Peyer's patch (tissue), 4 donors: ENCODE results near the gene CHIC2. TPM values are rescaled to one million over a fixed set of nuclear protein-coding genes. Genes with fewer than 3 reads are reported as not detected.

Experiments
- DNase-seq, 3 donors: peaks; one replicate each; pipeline ENCODE4 v3.0.0-alpha.2; 2017 to 2019
- H3K27ac ChIP-seq, 4 donors: fragments of 200-600 bp; sonication (generic); one replicate each; pipeline ENCODE4 v1.5.1; 2016 to 2019
- H3K27me3 ChIP-seq, 2 donors: fragments of 200-600 bp; sonication (generic); one replicate each; pipeline ENCODE4 v1.5.1; 2019
- H3K36me3 ChIP-seq, 3 donors: fragments of 200-600 bp; sonication (generic); one replicate each; pipeline ENCODE4 v1.5.1; 2016 to 2019
- H3K4me1 ChIP-seq, 4 donors: fragments of 200-600 bp; sonication (generic); one replicate each; pipeline ENCODE4 v1.5.1; 2016 to 2019
- H3K4me3 ChIP-seq, 4 donors: fragments of 200-600 bp; sonication (generic); 1 replicate in 3 of 4; 2 replicates in 1 of 4; pipeline ENCODE4 v1.5.1; 2016 to 2019; ENCODE audit warnings: mild to moderate bottlenecking in 1 of 4
- H3K9me3 ChIP-seq, 4 donors: fragments of 200-600 bp; sonication (generic); one replicate each; pipeline ENCODE4 v1.5.1; 2016 to 2019; ENCODE audit warnings: mild to moderate bottlenecking in 1 of 4
- CTCF ChIP-seq, 6 experiments: fragments of 450-650 bp in 4 of 6; fragments of 200-600 bp in 2 of 6; sonication (generic) in 1 of 6; IDR thresholded peaks; one replicate each; pipeline ENCODE4 v1.5.1; 2017 to 2019; ENCODE audit warnings: antibody characterized with exemption in 6 of 6, mild to moderate bottlenecking in 3 of 6, moderate library complexity in 1 of 6
- POLR2A ChIP-seq, 2 donors: fragments of 450-650 bp; IDR thresholded peaks; one replicate each; pipeline ENCODE4 v1.5.1; 2017; ENCODE audit warnings: antibody characterized with exemption in 2 of 2, mild to moderate bottlenecking in 2 of 2, moderate library complexity in 2 of 2
- total RNA-seq, 4 donors: library from RNA; depleted of rRNA; stranded (reverse); fragments of >200 nt; gene quantifications; one replicate each; pipeline ENCODE4 v1.1.0, GENCODE V29; 2016

CHIC2 gene
- total RNA-seq, 4 donors from 2014 or later, result 34.7 to 59.4 (median 47.6) TPM

DNA sequence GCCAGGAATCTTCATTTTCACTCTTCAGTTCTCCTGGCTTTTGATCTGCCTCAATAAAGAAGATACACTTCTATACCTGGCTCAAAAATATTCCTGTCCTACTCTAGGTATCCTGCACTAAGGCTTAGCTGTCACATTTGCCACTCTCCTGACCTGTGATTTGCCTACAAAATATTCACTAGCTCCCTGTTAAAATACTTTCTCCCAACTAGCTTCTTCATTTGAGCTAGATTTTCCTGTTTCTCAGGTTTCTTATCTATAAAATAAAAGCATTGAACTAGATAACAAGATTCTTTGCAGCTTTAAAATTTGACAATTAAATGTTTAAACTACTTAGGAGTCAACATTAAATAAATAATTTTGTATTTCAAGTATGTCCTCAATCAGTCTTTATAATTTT, 53.2 kb downstream of the CHIC2 start:
- no peak for DNase-seq
- Histone ChIP-seq H3K36me3 (no peaks in the 10 kb centered on the region), H3K4me1 (no peaks in the 10 kb centered on the region), H3K27ac (no peak overlapping the region), H3K27me3 (no peaks in the 10 kb centered on the region), H3K9me3 (no peaks in the 10 kb centered on the region), H3K4me3 (no peak overlapping the region)
- TF ChIP-seq CTCF (IDR thresholded peaks at IDR 0.05) (no peak), POLR2A (IDR thresholded peaks at IDR 0.05) (no peak)

GRCh38 chr4:54006755-54007154, 57.6 kb downstream of the CHIC2 start:
- TF ChIP-seq CTCF (IDR thresholded peaks at IDR 0.05) (no peak), POLR2A (IDR thresholded peaks at IDR 0.05) (no peak)
- Histone ChIP-seq H3K36me3 (no peaks in the 10 kb centered on the region), H3K9me3 (no peaks in the 10 kb centered on the region), H3K4me1 (no peaks in the 10 kb centered on the region), H3K27me3 (no peaks in the 10 kb centered on the region), H3K27ac (no peak overlapping the region), H3K4me3 (no peak overlapping the region)
- no peak for DNase-seq

DNA sequence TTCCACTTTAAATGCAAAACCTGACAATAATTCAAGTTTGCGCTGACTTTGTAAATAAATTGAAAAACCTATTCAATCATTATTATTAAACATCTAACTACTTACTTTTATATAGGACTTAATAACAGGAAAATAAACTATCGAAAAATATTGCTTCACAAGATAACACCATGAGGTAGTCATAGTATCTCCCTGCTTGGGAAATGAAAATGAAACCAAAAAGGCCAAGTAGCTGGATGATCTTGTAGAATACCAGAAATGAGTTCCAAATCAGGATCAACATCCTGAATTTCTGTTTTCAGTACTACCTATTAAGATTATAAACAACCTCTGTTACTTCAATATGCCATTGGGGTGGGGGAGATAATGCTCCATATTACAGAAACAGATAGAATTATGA, 58.9 kb downstream of the CHIC2 start:
- H3K36me3 ChIP-seq, result no peaks in the 10 kb centered on the region
- no peak overlapping the region for H3K27ac ChIP-seq
- no peaks in the 10 kb centered on the region for H3K9me3 ChIP-seq
- no peaks in the 10 kb centered on the region for H3K4me1 ChIP-seq
- no peak overlapping the region for H3K4me3 ChIP-seq
- no peak for DNase-seq
- TF ChIP-seq CTCF (IDR thresholded peaks at IDR 0.05), result no peak
- no peak for TF ChIP-seq POLR2A (IDR thresholded peaks at IDR 0.05)
- no peaks in the 10 kb centered on the region for H3K27me3 ChIP-seq

GRCh38 chr4:54004463-54004862, 59.9 kb downstream of the CHIC2 start:
- no peak overlapping the region for H3K27ac ChIP-seq
- no peak overlapping the region for H3K4me3 ChIP-seq
- H3K9me3 ChIP-seq, result no peaks in the 10 kb centered on the region
- H3K27me3 ChIP-seq, result no peaks in the 10 kb centered on the region
- TF ChIP-seq POLR2A (IDR thresholded peaks at IDR 0.05) (no peak), CTCF (IDR thresholded peaks at IDR 0.05) (no peak)
- H3K4me1 ChIP-seq, result no peaks in the 10 kb centered on the region
- no peaks in the 10 kb centered on the region for H3K36me3 ChIP-seq
- no peak for DNase-seq

- Histone ChIP-seq H3K4me3 (no peak overlapping the region), H3K27me3 (no peaks in the 10 kb centered on the region), H3K27ac (no peak overlapping the region), H3K36me3 (no peaks in the 10 kb centered on the region), H3K9me3 (no peaks in the 10 kb centered on the region), H3K4me1 (no peaks in the 10 kb centered on the region)
- no peak for DNase-seq
- TF ChIP-seq POLR2A (IDR thresholded peaks at IDR 0.05) (no peak), CTCF (IDR thresholded peaks at IDR 0.05) (no peak)
Measured at GRCh38 chr4:54001668-54002365, 62.6 kb downstream of the CHIC2 start.

- no peaks in the 10 kb centered on the region for H3K27me3 ChIP-seq
- no peak overlapping the region for H3K4me3 ChIP-seq
- TF ChIP-seq POLR2A (IDR thresholded peaks at IDR 0.05), result no peak
- TF ChIP-seq CTCF (IDR thresholded peaks at IDR 0.05), result no peak
- H3K27ac ChIP-seq, result no peak overlapping the region
- H3K36me3 ChIP-seq, result no peaks in the 10 kb centered on the region
- H3K9me3 ChIP-seq, result no peaks in the 10 kb centered on the region
- no peak for DNase-seq
- peaks cover 0 to 5% (median 0%) of the 10 kb centered on the region in 4 donors for H3K4me1 ChIP-seq
Measured at GRCh38 chr4:53997898-53998297, 66.5 kb downstream of the CHIC2 start.
